B cell (primary cell): Measurements from ENCODE around the gene GPER1. TPM values are rescaled to one million over a fixed set of nuclear protein-coding genes. Genes with fewer than 3 reads are reported as not detected.

Source experiments
- ATAC-seq: fragments of 200-7000 bp; cut with Tn5 transposase; one replicate; pipeline ENCODE4 v1.10.0; 2021; ENCODE audit warnings: low read depth, mild to moderate bottlenecking, moderate number of reproducible peaks, moderate library complexity
- CTCF ChIA-PET: fragments of 350-600 bp; sonication (Branson Sonifier 250); formaldehyde crosslinking; loops from one replicate; lab custom pipeline; 2021; ENCODE audit warnings: antibody characterized with exemption, inconsistent platforms; lab: Charles Lee
- POLR2A ChIA-PET: fragments of 350-600 bp; sonication (Branson Sonifier 250); formaldehyde crosslinking; loops from one replicate; lab custom pipeline; 2021; ENCODE audit warnings: antibody characterized with exemption; lab: Charles Lee
- DNase-seq: peaks from one replicate; pipeline ENCODE4 v3.0.0; 2013
- H2AFZ ChIP-seq: 2 replicates; pipeline ENCODE4 v1.6.1; 2012; ENCODE audit warnings: mild to moderate bottlenecking, low read depth, low read length; ENCODE audit not compliant: insufficient read depth, poor library complexity, severe bottlenecking
- H3K27ac ChIP-seq, 2 donors: 1 replicate in 1 of 2; 2 replicates in 1 of 2; pipeline ENCODE4 v1.5.1; 2012 to 2013; ENCODE audit warnings: low read length in 2 of 2, mild to moderate bottlenecking in 2 of 2, moderate library complexity in 1 of 2
- H3K27me3 ChIP-seq, 4 experiments: fragments of 200-600 bp in 1 of 4; sonication (generic) in 1 of 4; replicated peaks in 1 of 4; 1 replicate in 2 of 4; 2 replicates in 2 of 4; pipeline versions ENCODE4 v1.6.1 to v1.7.0; 2013 to 2016; ENCODE audit warnings: low read length in 3 of 4, mild to moderate bottlenecking in 2 of 4, mixed read lengths in 1 of 4, moderate library complexity in 1 of 4; ENCODE audit not compliant: insufficient read depth in 4 of 4, control insufficient read depth in 3 of 4; ENCODE audit errors: control extremely low read depth in 1 of 4
- H3K36me3 ChIP-seq, 2 experiments: replicated peaks in 1 of 2; 1 replicate in 1 of 2; 2 replicates in 1 of 2; pipeline versions ENCODE4 v1.6.1 to v1.7.1; 2013; ENCODE audit warnings: low read length in 1 of 2; ENCODE audit not compliant: insufficient read depth in 2 of 2, control insufficient read depth in 1 of 2; ENCODE audit errors: control extremely low read depth in 1 of 2, extremely low read depth in 1 of 2
- H3K4me1 ChIP-seq, 2 donors: fragments of 200-600 bp in 1 of 2; sonication (generic) in 1 of 2; 1 replicate in 1 of 2; 2 replicates in 1 of 2; pipeline versions ENCODE4 v1.5.1 to v1.6.1; 2013 to 2017; ENCODE audit warnings: low read length in 2 of 2; ENCODE audit not compliant: control insufficient read depth in 2 of 2, insufficient read depth in 2 of 2
- H3K4me2 ChIP-seq: replicated peaks from 2 replicates; pipeline ENCODE3; 2012; ENCODE audit warnings: mild to moderate bottlenecking, low read depth, low read length; ENCODE audit not compliant: poor library complexity, severe bottlenecking
- H3K4me3 ChIP-seq, 5 experiments: fragments of 200-600 bp in 1 of 5; sonication (generic) in 1 of 5; 1 replicate in 3 of 5; 2 replicates in 2 of 5; pipeline versions ENCODE4 v1.5.1 to v1.7.0; 2011 to 2016; ENCODE audit warnings: low read length in 4 of 5, mild to moderate bottlenecking in 4 of 5, low read depth in 2 of 5, control low read depth in 1 of 5, moderate library complexity in 1 of 5; ENCODE audit not compliant: insufficient read depth in 1 of 5; ENCODE audit errors: control extremely low read depth in 1 of 5, extremely low read depth in 1 of 5
- H3K79me2 ChIP-seq: fragments of 200-600 bp; sonication (generic); one replicate; pipeline ENCODE4 v1.6.0; 2016; ENCODE audit warnings: low read length; ENCODE audit not compliant: control insufficient read depth, insufficient read depth
- H3K9ac ChIP-seq: fragments of 200-600 bp; sonication (generic); 2 replicates; pipeline ENCODE4 v1.6.1; 2017; ENCODE audit warnings: mild to moderate bottlenecking, low read length, moderate library complexity
- H3K9me3 ChIP-seq, 3 donors: one replicate each; pipeline versions ENCODE4 v1.6.1 to v1.7.1; 2013; ENCODE audit warnings: low read length in 2 of 3; ENCODE audit not compliant: control insufficient read depth in 2 of 3, insufficient read depth in 1 of 3; ENCODE audit errors: control extremely low read depth in 1 of 3
- H4K20me1 ChIP-seq: 2 replicates; pipeline ENCODE4 v1.6.0; 2012; ENCODE audit warnings: mild to moderate bottlenecking, low read length; ENCODE audit not compliant: insufficient read depth, control insufficient read depth, poor library complexity, severe bottlenecking
- H3K27ac Mint-ChIP-seq: one replicate; pipeline ENCODE4 v1.8.0; 2021; ENCODE audit warnings: mixed read lengths
- H3K27me3 Mint-ChIP-seq: one replicate; pipeline ENCODE4 v1.8.0; 2021; ENCODE audit warnings: mixed read lengths
- H3K4me1 Mint-ChIP-seq: one replicate; pipeline ENCODE4 v1.8.0; 2021; ENCODE audit warnings: mixed read lengths
- H3K4me3 Mint-ChIP-seq: one replicate; pipeline ENCODE4 v1.8.0; 2021; ENCODE audit warnings: mixed read lengths
- H3K9me3 Mint-ChIP-seq: one replicate; pipeline ENCODE4 v1.8.0; 2022; ENCODE audit warnings: mixed read lengths; ENCODE audit not compliant: insufficient read depth
- CTCF ChIP-seq: fragments of 200-600 bp; IDR thresholded peaks from one replicate; pipeline ENCODE4 v1.8.0; 2022; ENCODE audit warnings: antibody characterized with exemption, mild to moderate bottlenecking
- EZH2 ChIP-seq: IDR thresholded peaks from 2 replicates; pipeline ENCODE4 v1.6.1; 2012; ENCODE audit warnings: borderline replicate concordance, low read depth, mild to moderate bottlenecking, moderate library complexity, low read length; ENCODE audit not compliant: insufficient read depth, poor library complexity, severe bottlenecking
- WGBS: methylation state at CpG from one replicate; pipeline ENCODE4 v1.1.5; 2013; ENCODE audit warnings: missing lambda C conversion rate; ENCODE audit not compliant: insufficient coverage; 5-methylcytosine and 5-hydroxymethylcytosine counted together
- intact Hi-C: fragments of 100-400 bp; cut with micrococcal nuclease; formaldehyde crosslinking; loops from one replicate; pipeline ENCODE4 v1.10.0; 2022
- polyA plus RNA-seq: library from polyadenylated mRNA; depleted of rRNA; stranded (reverse); fragments of >200 nt; gene quantifications from 2 replicates; pipeline ENCODE4 v1.2.3, GENCODE V29; 2012
- total RNA-seq, 2 donors: library from RNA; stranded (reverse); fragments of 120-200 nt in 1 of 2; gene quantifications; 1 replicate in 1 of 2; 2 replicates in 1 of 2; pipeline versions ENCODE4 v1.2.3 to v1.2.4, GENCODE V29; 2013 to 2022

Gene GPER1
- total and polyA plus RNA-seq, 2 donors (not counting 1 experiment from before 2014, with no cell fraction given), result 3.2 to 21.3 TPM

- H3K27me3 Mint-ChIP-seq, result no peaks in the 10 kb centered on the region
- no peak for DNase-seq
- H3K4me3 ChIP-seq, result no peak overlapping the region
- no peak overlapping the region for H3K9ac ChIP-seq
- no peaks in the 10 kb centered on the region for H3K9me3 ChIP-seq
- no peak overlapping the region for H3K4me2 ChIP-seq
- POLR2A ChIA-PET, result no interaction called here
- H4K20me1 ChIP-seq, result no peaks in the 10 kb centered on the region
- TF ChIP-seq EZH2 (no peak), CTCF (no peak)
- no peak overlapping the region for H3K27ac ChIP-seq
- CTCF ChIA-PET, result interaction anchor here (1.4 kb wide), 1 partner anchor 131 kb away, joined by 4 read pairs; no protein-coding TSS in a partner anchor
- intact Hi-C loops, result no loop called here
- H3K36me3 ChIP-seq, result peaks cover 0 to 4% of the 10 kb centered on the region in 2 experiments
- H3K27ac Mint-ChIP-seq, result no peak overlapping the region
- no peak for ATAC-seq
- H3K79me2 ChIP-seq, result peaks cover 25% of the 10 kb centered on the region
- 93% methylated on average over 3 of the region's 11 CpGs for WGBS
- H3K4me3 Mint-ChIP-seq, result no peak overlapping the region
- no peak overlapping the region for H2AFZ ChIP-seq
- peaks cover 7 to 10% of the 10 kb centered on the region in 2 donors for H3K4me1 ChIP-seq
- H3K4me1 Mint-ChIP-seq, result peaks cover 5% of the 10 kb centered on the region
- no peaks in the 10 kb centered on the region for H3K9me3 Mint-ChIP-seq
- H3K27me3 ChIP-seq, result no peaks in the 10 kb centered on the region
Observed at GRCh38 chr7:1124164-1124563, 36.3 kb downstream of the GPER1 start.

GRCh38 chr7:1124816-1125602 is 37.1 kb downstream of the GPER1 start:
- DNase-seq, result no peak
- no peaks in the 10 kb centered on the region for H4K20me1 ChIP-seq
- intact Hi-C loops, result no loop called here
- no peak overlapping the region for H3K27ac ChIP-seq
- Mint-ChIP-seq H3K27me3 (no peaks in the 10 kb centered on the region), H3K4me3 (no peak overlapping the region), H3K9me3 (no peaks in the 10 kb centered on the region), H3K27ac (no peak overlapping the region), H3K4me1 (peaks cover 5% of the 10 kb centered on the region)
- no peak overlapping the region for H2AFZ ChIP-seq
- no peak overlapping the region for H3K4me2 ChIP-seq
- no peak overlapping the region for H3K9ac ChIP-seq
- ChIA-PET POLR2A (no interaction called here), CTCF (no interaction called here)
- no peaks in the 10 kb centered on the region for H3K9me3 ChIP-seq
- no peaks in the 10 kb centered on the region for H3K27me3 ChIP-seq
- ATAC-seq, result no peak
- 97% methylated on average over 23 of the region's 23 CpGs for WGBS
- peaks cover 7 to 10% of the 10 kb centered on the region in 2 donors for H3K4me1 ChIP-seq
- TF ChIP-seq EZH2 (no peak), CTCF (no peak)
- no peak overlapping the region for H3K4me3 ChIP-seq
- peaks cover 0 to 4% of the 10 kb centered on the region in 2 experiments for H3K36me3 ChIP-seq
- peaks cover 27% of the 10 kb centered on the region for H3K79me2 ChIP-seq
